ENCODE measurements around the gene LYPD6B. TPM values are rescaled to one million over a fixed set of nuclear protein-coding genes. Genes with fewer than 3 reads are reported as not detected.

The LYPD6B gene
- total RNA-seq, 1 experiment from 2014 or later = not detected

- no peaks in the 10 kb centered on the region for H3K4me1 ChIP-seq (ENCODE audit: insufficient read depth, low read length, poor library complexity, severe bottlenecking)
- TF ChIP-seq EZH2 (IDR thresholded peaks at IDR 0.05; ENCODE audit: borderline replicate concordance, low read depth, low read length, poor library complexity, severe bottlenecking) (no peak), CTCF (conservative IDR thresholded peaks at IDR 0.05; ENCODE audit: low read depth, low read length) (no peak)
- H3K27me3 ChIP-seq (replicated peaks; ENCODE audit: insufficient read depth, low read depth, low read length, poor library complexity) = no peaks in the 10 kb centered on the region
- no TSS peak for BruUV-seq (replicated peaks)
- H3K27ac ChIP-seq (ENCODE audit: low read depth, low read length, poor library complexity, severe bottlenecking) = no peak overlapping the region
- no peaks in the 10 kb centered on the region for H3K9me3 ChIP-seq (ENCODE audit: low read depth, low read length, poor library complexity, severe bottlenecking)
- no peak overlapping the region for H3K4me3 ChIP-seq (ENCODE audit: low read depth, low read length, poor library complexity, severe bottlenecking)
- CTCF ChIA-PET = interaction anchor here (0.7 kb wide), 3 partner anchors 414 to 540 kb away, joined by 12 to 16 read pairs (median 14); no protein-coding TSS in a partner anchor
- intact Hi-C loops (cut with micrococcal nuclease; ENCODE audit: unreplicated experiment) = no loop called here
- H3K36me3 ChIP-seq (ENCODE audit: insufficient read depth, low read length, poor library complexity, severe bottlenecking) = no peaks in the 10 kb centered on the region
- DNase-seq (ENCODE audit: low spot score) = no peak
- POLR2A ChIA-PET (ENCODE audit: low non-redundant PET) = no interaction called here
Measured at GRCh38 chr2:149021761-149022160, 16.7 kb upstream of the LYPD6B start.

- Histone ChIP-seq H3K9me3 (ENCODE audit: low read depth, low read length, poor library complexity, severe bottlenecking) (no peaks in the 10 kb centered on the region), H3K27ac (ENCODE audit: low read depth, low read length, poor library complexity, severe bottlenecking) (no peak overlapping the region), H3K27me3 (replicated peaks; ENCODE audit: insufficient read depth, low read depth, low read length, poor library complexity) (no peaks in the 10 kb centered on the region), H3K4me1 (ENCODE audit: insufficient read depth, low read length, poor library complexity, severe bottlenecking) (no peaks in the 10 kb centered on the region), H3K4me3 (ENCODE audit: low read depth, low read length, poor library complexity, severe bottlenecking) (no peak overlapping the region), H3K36me3 (ENCODE audit: insufficient read depth, low read length, poor library complexity, severe bottlenecking) (no peaks in the 10 kb centered on the region)
- TF ChIP-seq EZH2 (IDR thresholded peaks at IDR 0.05; ENCODE audit: borderline replicate concordance, low read depth, low read length, poor library complexity, severe bottlenecking) (no peak), CTCF (conservative IDR thresholded peaks at IDR 0.05; ENCODE audit: low read depth, low read length) (no peak)
- intact Hi-C loops (cut with micrococcal nuclease; ENCODE audit: unreplicated experiment) = no loop called here
- BruUV-seq (replicated peaks) = no TSS peak
- no peak for DNase-seq (ENCODE audit: low spot score)
- ChIA-PET POLR2A (ENCODE audit: low non-redundant PET) (no interaction called here), CTCF (no interaction called here)
Measured at GRCh38 chr2:149023091-149023490, 15.4 kb upstream of the LYPD6B start.

GRCh38 chr2:149027590-149028250, 10.8 kb upstream of the LYPD6B start:
- H3K4me3 ChIP-seq (ENCODE audit: low read depth, low read length, poor library complexity, severe bottlenecking) = no peak overlapping the region
- H3K27me3 ChIP-seq (replicated peaks; ENCODE audit: insufficient read depth, low read depth, low read length, poor library complexity) = peaks cover 6% of the 10 kb centered on the region
- no peak for TF ChIP-seq CTCF (conservative IDR thresholded peaks at IDR 0.05; ENCODE audit: low read depth, low read length)
- TF ChIP-seq EZH2 (IDR thresholded peaks at IDR 0.05; ENCODE audit: borderline replicate concordance, low read depth, low read length, poor library complexity, severe bottlenecking) = no peak
- BruUV-seq (replicated peaks) = no TSS peak
- ChIA-PET POLR2A (ENCODE audit: low non-redundant PET) (no interaction called here), CTCF (no interaction called here)
- H3K9me3 ChIP-seq (ENCODE audit: low read depth, low read length, poor library complexity, severe bottlenecking) = no peaks in the 10 kb centered on the region
- intact Hi-C loops (cut with micrococcal nuclease; ENCODE audit: unreplicated experiment) = no loop called here
- H3K36me3 ChIP-seq (ENCODE audit: insufficient read depth, low read length, poor library complexity, severe bottlenecking) = no peaks in the 10 kb centered on the region
- no peak for DNase-seq (ENCODE audit: low spot score)
- H3K27ac ChIP-seq (ENCODE audit: low read depth, low read length, poor library complexity, severe bottlenecking) = no peak overlapping the region
- H3K4me1 ChIP-seq (ENCODE audit: insufficient read depth, low read length, poor library complexity, severe bottlenecking) = no peaks in the 10 kb centered on the region

Measured in A673 (cell line).